Pancreas (tissue), 10 donors: ENCODE data around the gene APLP2. TPM values are rescaled to one million over a fixed set of nuclear protein-coding genes. Genes with fewer than 3 reads are reported as not detected.
A peak's percentile ranks its signal among the peaks of the same experiment; 100 is the strongest.
"Not testable (repeated sequence)": the region's sequence is repeated elsewhere in the genome, so short reads cannot be mapped to it uniquely, and the experiment has no call there.

Experiments
- ATAC-seq, 4 donors: fragments of 200-7000 bp; cut with Tn5 transposase; one replicate each; pipeline versions ENCODE4 v1.8.0 to v1.9.1; 2020; ENCODE audit warnings: mild to moderate bottlenecking in 4 of 4, moderate library complexity in 4 of 4
- DNase-seq, 6 donors: peaks; one replicate each; pipeline ENCODE4 v3.0.0-alpha.2; 2020
- FAIRE-seq: peaks from 2 replicates; lab custom pipeline; 2012; peaks lifted over from hg19 to GRCh38; lab: Jason Lieb, UNC
- H3K27ac ChIP-seq, 4 donors: fragments of 200-600 bp; sonication (generic); 1 replicate in 3 of 4; 2 replicates in 1 of 4; pipeline versions ENCODE4 v1.5.0 to v1.8.0; 2020
- H3K27me3 ChIP-seq, 4 donors: fragments of 200-600 bp; one replicate each; pipeline ENCODE4 v1.8.0; 2021
- H3K36me3 ChIP-seq, 3 donors: fragments of 200-600 bp; sonication (generic) in 1 of 3; one replicate each; pipeline versions ENCODE4 v1.5.0 to v1.8.0; 2020 to 2021
- H3K4me1 ChIP-seq, 3 donors: fragments of 200-600 bp; one replicate each; pipeline ENCODE4 v1.8.0; 2021
- H3K4me3 ChIP-seq, 4 donors: fragments of 200-600 bp; sonication (generic) in 2 of 4; one replicate each; pipeline versions ENCODE4 v1.5.0 to v1.8.0; 2020 to 2021
- H3K9me3 ChIP-seq, 4 donors: fragments of 200-600 bp; one replicate each; pipeline ENCODE4 v1.8.0; 2021
- WGBS, 2 donors: extraction: QIAGEN DNeasy Blood & Tissue Kit; methylation state at CpG; one replicate each; pipeline ENCODE4 v1.1.7; 2013; 5-methylcytosine and 5-hydroxymethylcytosine counted together
- intact Hi-C, 3 donors: fragments of 100-400 bp; cut with DNase I; formaldehyde crosslinking; loops; one replicate each; pipeline versions ENCODE4 v1.11.1 to v1.14.2; 2022
- polyA plus RNA-seq, 2 donors: library from polyadenylated mRNA; stranded (reverse); fragments of 200-250 nt; gene quantifications; one replicate each; pipeline ENCODE4 v1.2.3, GENCODE V29; 2013
- total RNA-seq, 6 donors: library from RNA; stranded (reverse); fragmentation: NEBNext Ultra II Directional in 4 of 6; extraction: Animal tissue kit (Norgen Biotek cat#: 25700) in 4 of 6; gene quantifications; one replicate each; pipeline versions ENCODE4 v1.2.1 to v1.2.4, GENCODE V29; 2021 to 2023
- TF ChIP-seq, protein P1 (sequence below), 4 donors: fragments of 200-600 bp; sonication (generic) in 3 of 4; IDR thresholded peaks; one replicate each; pipeline versions ENCODE4 v1.5.0 to v1.8.0; 2021; ENCODE audit warnings: antibody characterized with exemption in 4 of 4
- donor health status: healthy with polysubstance abuse.
- donor health status: DM: no; HTN: no; CAD: no; lungs with moderate emphysema.
- donor health status: DM: no; HTN: no; CAD: no.
- donor health status: control.
- donor health status: control.
- donor health status: Bipolar disorder and iron deficiency.
- donor health status: DM: yes; HTN: yes; CAD: no.
- donor health status: DM: no; HTN: no; CAD: no.
- donor health status: DM: no; HTN: no; CAD: no.
- donor health status: DM: yes; HTN: yes; CAD: no.

APLP2 gene
- total and polyA plus RNA-seq, 8 donors, result 45.3 to 171 (median 101) TPM

DNA sequence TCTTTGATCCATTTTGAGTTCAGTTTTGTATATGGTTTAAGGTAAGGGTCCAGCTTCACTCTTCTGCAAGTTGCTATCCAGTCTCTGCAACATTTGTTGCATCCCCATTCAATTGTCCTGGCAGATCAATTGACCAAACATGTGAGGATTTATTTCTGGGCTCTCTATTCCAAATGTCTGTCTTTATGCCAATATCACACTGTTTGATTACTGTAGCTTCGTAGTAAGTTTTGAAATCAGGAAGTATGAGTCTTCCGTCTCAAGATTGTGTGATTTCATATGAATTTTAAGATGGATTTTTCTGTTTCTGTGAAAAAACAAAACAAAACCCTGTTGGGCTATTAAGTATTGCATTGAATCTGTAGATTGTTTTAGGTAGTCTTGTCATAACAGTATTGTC is 17.0 kb downstream of the APLP2 start:
- no peaks in the 10 kb centered on the region for H3K36me3 ChIP-seq
- FAIRE-seq (no peak), DNase-seq (no peak), ATAC-seq (no peak)
- no peaks in the 10 kb centered on the region for H3K9me3 ChIP-seq
- no peaks in the 10 kb centered on the region for H3K27me3 ChIP-seq
- no peak overlapping the region for H3K4me3 ChIP-seq
- WGBS, 2 donors, result 40 to 42% methylated on average over 2 of the region's 2 CpGs
- TF ChIP-seq, protein P1, sequence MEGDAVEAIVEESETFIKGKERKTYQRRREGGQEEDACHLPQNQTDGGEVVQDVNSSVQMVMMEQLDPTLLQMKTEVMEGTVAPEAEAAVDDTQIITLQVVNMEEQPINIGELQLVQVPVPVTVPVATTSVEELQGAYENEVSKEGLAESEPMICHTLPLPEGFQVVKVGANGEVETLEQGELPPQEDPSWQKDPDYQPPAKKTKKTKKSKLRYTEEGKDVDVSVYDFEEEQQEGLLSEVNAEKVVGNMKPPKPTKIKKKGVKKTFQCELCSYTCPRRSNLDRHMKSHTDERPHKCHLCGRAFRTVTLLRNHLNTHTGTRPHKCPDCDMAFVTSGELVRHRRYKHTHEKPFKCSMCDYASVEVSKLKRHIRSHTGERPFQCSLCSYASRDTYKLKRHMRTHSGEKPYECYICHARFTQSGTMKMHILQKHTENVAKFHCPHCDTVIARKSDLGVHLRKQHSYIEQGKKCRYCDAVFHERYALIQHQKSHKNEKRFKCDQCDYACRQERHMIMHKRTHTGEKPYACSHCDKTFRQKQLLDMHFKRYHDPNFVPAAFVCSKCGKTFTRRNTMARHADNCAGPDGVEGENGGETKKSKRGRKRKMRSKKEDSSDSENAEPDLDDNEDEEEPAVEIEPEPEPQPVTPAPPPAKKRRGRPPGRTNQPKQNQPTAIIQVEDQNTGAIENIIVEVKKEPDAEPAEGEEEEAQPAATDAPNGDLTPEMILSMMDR (IDR thresholded peaks at IDR 0.05), result no peak
- intact Hi-C loops, result no loop called here
- H3K4me1 ChIP-seq, result peaks cover 0 to 17% (median 10%) of the 10 kb centered on the region in 3 donors
- H3K27ac ChIP-seq, result no peak overlapping the region

DNA sequence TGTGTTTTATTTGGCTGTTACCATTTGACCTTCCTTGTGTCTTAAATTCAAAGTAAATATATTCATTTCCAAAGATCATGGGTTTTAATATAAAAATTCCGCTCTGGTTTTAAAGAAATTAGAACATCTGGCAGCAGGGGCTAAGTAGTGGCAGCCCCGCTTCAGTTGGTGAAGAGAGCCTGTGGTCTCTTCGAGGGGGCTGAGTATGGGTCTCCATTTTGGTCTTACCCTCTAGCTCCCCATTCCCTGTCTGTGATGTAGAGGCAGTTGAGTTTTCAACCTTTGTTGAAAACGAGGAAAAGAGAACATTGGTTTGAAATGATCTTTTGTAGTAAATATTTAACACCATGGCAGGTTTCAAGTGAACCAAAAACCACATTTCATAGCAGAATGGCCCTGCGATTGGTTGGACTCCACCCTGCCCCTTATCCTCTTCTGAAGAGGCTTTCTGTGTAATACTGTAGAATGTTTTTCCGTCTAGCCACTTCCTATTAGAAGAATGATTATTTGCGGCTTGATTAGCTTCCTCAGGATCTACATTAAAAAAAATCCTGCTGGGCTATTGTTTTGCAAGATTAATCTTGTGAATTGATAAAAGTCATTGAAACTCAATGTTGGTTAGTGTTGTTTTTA is 17.7 kb downstream of the APLP2 start:
- H3K4me3 ChIP-seq, result no peak overlapping the region
- no peak for DNase-seq
- H3K27me3 ChIP-seq, result no peaks in the 10 kb centered on the region
- TF ChIP-seq, protein P1 (IDR thresholded peaks at IDR 0.05), result no peak
- no peaks in the 10 kb centered on the region for H3K36me3 ChIP-seq
- no peaks in the 10 kb centered on the region for H3K9me3 ChIP-seq
- WGBS, 2 donors, result 65 to 70% methylated on average over 7 of the region's 7 CpGs
- no peak overlapping the region for H3K27ac ChIP-seq
- ATAC-seq, result peak in 2 of 4 donors; percentile 36 to 51
- FAIRE-seq, result no peak
- peaks cover 0 to 17% (median 10%) of the 10 kb centered on the region in 3 donors for H3K4me1 ChIP-seq
- intact Hi-C loops, result no loop called here

DNA sequence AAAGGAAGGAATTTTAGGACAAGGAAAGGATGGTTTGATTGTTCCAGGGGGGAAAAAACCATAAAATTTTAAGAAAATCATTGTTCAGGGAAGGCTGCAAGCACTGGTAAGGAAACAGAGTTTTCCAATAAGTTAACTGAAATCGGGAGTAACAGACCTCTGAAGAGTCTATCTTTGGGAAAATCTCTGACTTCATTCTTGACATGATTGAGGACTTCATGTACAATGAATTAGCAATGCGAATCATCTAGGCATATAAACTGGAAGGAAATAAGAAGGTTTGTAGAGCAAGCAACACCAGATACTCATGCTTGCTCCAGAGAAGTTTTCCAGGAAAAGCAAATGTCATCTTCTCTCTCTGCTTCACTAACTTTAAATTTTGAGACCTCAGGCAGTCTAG is 18.5 kb downstream of the APLP2 start:
- H3K36me3 ChIP-seq, result no peaks in the 10 kb centered on the region
- no peak overlapping the region for H3K4me3 ChIP-seq
- ATAC-seq, result no peak
- DNase-seq, result no peak
- H3K27me3 ChIP-seq, result no peaks in the 10 kb centered on the region
- H3K27ac ChIP-seq, result no peak overlapping the region
- TF ChIP-seq, protein P1 (IDR thresholded peaks at IDR 0.05), result no peak
- FAIRE-seq, result no peak
- H3K9me3 ChIP-seq, result no peaks in the 10 kb centered on the region
- 74 to 82% methylated on average over 2 of the region's 2 CpGs for WGBS, 2 donors
- H3K4me1 ChIP-seq, result peaks cover 0 to 17% (median 10%) of the 10 kb centered on the region in 3 donors
- intact Hi-C loops, result no loop called here

DNA sequence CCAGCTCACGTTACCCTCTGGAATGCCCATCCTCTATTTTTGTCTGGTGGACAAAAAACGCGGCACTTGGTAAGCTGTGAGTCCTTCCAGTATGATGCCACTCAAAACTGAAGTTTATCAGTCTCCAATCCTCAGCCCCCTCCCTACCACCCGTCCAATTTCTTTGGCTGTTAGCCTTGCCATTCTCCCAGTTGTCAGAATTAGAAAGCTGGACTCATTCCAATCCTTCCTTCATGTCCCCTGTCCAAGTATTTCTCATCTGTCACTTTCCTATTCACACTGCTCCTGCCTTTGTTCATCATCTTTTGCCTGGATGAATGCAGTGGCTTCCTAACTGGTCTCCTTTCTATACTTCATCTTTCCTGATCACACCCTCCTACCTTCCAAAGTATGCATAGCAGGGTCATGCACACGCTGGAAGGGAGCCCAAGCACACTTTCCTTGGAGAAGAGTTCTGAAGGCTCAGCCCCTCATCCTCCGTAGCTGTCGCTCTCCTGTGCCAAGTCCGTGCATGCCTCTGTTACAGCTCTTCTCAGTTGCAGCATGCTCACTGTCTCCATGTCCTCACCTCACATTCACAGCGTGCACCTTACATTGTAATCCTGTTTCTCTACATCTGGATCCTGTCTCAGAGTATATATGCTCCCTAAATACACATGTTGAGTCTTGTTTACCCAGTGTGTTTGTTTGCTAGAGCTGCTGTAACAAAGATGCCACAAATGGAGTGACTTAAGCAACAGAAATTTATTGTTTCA is 19.4 kb downstream of the APLP2 start:
- intact Hi-C loops, result no loop called here
- WGBS, 2 donors, result 81% methylated on average over 9 of the region's 9 CpGs
- peaks cover 0 to 17% (median 10%) of the 10 kb centered on the region in 3 donors for H3K4me1 ChIP-seq
- no peak overlapping the region for H3K27ac ChIP-seq
- TF ChIP-seq, protein P1 (IDR thresholded peaks at IDR 0.05), result no peak
- H3K4me3 ChIP-seq, result no peak overlapping the region
- FAIRE-seq, result no peak
- ATAC-seq, result no peak
- no peaks in the 10 kb centered on the region for H3K36me3 ChIP-seq
- no peaks in the 10 kb centered on the region for H3K27me3 ChIP-seq
- no peaks in the 10 kb centered on the region for H3K9me3 ChIP-seq
- DNase-seq, result no peak

DNA sequence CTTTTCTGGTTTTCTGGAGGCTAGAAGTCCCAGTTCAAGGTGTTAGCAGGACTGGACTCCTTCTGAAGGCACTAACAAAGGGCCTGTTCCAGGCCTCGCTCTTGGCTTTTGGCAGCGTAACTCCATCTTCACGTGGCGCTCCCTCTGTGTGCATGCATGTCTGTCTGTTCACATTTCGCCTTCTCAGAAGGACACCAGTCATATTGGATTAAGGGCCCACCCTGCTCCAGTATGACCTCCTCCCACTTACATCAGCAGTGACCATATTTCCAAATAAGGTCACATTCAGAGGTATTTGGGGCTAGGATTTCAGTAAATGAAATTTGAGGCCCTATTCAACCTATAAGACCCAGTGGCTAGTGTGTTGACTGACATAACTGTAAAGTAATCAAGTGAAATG is 20.0 kb downstream of the APLP2 start:
- H3K27ac ChIP-seq, result no peak overlapping the region

DNA sequence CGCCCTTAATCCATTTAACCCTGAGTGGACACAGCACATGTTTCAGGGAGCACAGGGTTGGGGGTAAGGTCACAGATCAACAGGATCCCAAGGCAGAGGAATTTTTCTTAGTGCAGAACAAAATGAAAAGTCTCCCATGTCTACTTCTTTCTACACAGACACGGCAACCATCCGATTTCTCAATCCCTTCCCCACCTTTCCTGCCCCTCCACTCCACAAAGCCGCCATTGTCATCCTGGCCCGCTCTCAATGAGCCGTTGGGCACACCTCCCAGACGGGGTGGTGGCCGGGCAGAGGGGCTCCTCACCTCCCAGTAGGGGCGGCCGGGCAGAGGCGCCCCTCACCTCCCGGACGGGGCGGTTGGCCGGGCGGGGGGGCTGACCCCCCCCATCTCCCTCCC is 20.8 kb downstream of the APLP2 start:
- H3K9me3 ChIP-seq, H3K4me3 ChIP-seq, ATAC-seq, H3K27me3 ChIP-seq, H3K36me3 ChIP-seq, FAIRE-seq, H3K27ac ChIP-seq, DNase-seq, intact Hi-C loops: not testable (repeated sequence)
- peaks cover 0 to 17% (median 10%) of the 10 kb centered on the region in 3 donors for H3K4me1 ChIP-seq
- WGBS, 2 donors, result 91 to 92% methylated on average over 13 to 16 of the region's 16 CpGs

More for the DNA sequence above, 20.0 kb downstream of the APLP2 start:
- no peaks in the 10 kb centered on the region for H3K9me3 ChIP-seq
- H3K4me1 ChIP-seq, result peaks cover 0 to 17% (median 10%) of the 10 kb centered on the region in 3 donors
- FAIRE-seq, result no peak
- ATAC-seq, result no peak
- TF ChIP-seq, protein P1 (IDR thresholded peaks at IDR 0.05), result no peak
- no peak overlapping the region for H3K4me3 ChIP-seq
- DNase-seq, result no peak
- H3K36me3 ChIP-seq, result no peaks in the 10 kb centered on the region
- no peaks in the 10 kb centered on the region for H3K27me3 ChIP-seq
- 93 to 96% methylated on average over 5 of the region's 5 CpGs for WGBS, 2 donors
- intact Hi-C loops, result no loop called here

DNA sequence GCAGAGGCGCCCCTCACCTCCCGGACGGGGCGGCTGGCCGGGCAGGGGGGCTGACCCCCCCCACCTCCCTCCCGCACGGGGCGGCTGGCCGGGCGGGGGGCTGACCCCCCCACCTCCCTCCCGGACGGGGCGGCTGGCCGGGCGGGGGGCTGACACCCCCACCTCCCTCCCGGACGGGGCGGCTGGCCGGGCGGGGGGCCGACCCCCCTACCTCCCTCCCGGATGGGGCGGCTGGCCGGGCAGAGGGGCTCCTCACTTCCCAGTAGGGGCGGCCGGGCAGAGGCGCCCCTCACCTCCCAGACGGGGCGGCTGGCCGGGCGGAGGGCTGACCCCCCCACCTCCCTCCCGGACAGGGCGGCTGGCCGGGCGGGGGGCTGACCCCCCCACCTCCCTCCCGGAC is 21.5 kb downstream of the APLP2 start:
- H3K27me3 ChIP-seq, H3K27ac ChIP-seq, intact Hi-C loops, ATAC-seq, H3K9me3 ChIP-seq, FAIRE-seq, H3K4me3 ChIP-seq, H3K36me3 ChIP-seq: not testable (repeated sequence)
- 94 to 100% methylated on average over 8 to 26 of the region's 36 CpGs for WGBS, 2 donors
- DNase-seq, result peak in 1 of 6 donors; percentile 60
- peaks cover 0 to 17% (median 10%) of the 10 kb centered on the region in 3 donors for H3K4me1 ChIP-seq
